HG03066 (cell line): ENCODE measurements around the gene VSIG4.
A peak's percentile ranks its signal among the peaks of the same experiment; 100 is the strongest.
"Not testable (repeated sequence)": the region's sequence is repeated elsewhere in the genome, so short reads cannot be mapped to it uniquely, and the experiment has no call there.

Experiments
- ATAC-seq: cut with Tn5 transposase; IDR thresholded peaks from one replicate; pipeline ENCODE4 v1.9.1; 2021; ENCODE audit warnings: low read depth; ENCODE audit not compliant: unreplicated experiment

VSIG4 gene

GRCh38 chrX:65987811-65988210, 52.1 kb downstream of the VSIG4 start:
- no peak for ATAC-seq

DNA sequence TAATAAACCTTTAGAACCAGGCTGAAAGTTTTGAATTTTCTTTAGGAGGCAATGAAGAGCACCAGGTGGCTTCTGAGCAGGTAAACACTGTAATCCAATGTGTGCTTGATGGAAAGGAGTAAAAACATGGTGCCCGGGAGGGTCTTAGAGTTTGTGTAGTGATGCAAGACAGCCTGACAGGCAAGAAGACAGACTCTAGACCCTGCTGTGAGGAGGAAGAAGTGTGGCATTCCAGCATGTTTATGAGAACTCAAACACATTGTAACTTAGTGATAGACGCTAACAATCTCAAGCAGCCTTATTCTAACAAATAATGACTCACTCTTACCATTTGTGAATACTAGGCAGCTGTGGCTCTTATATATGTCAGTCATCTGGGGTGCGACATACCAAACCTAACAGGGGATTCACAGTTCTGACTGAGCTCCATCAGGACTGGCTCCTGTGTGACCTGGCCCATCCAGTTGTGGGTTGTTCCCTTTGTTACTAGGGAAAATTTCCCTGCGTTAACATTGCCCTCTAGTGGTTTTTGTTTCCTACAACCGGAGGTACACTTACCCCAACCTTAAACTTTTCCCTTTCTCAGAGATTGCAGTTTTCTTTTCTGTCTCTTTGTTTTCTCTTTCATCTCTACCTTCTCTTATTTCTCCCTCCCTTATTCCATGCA, 53.8 kb downstream of the VSIG4 start:
- peak; percentile 69 for ATAC-seq

GRCh38 chrX:65985211-65985610, 54.7 kb downstream of the VSIG4 start:
- ATAC-seq: no peak

DNA sequence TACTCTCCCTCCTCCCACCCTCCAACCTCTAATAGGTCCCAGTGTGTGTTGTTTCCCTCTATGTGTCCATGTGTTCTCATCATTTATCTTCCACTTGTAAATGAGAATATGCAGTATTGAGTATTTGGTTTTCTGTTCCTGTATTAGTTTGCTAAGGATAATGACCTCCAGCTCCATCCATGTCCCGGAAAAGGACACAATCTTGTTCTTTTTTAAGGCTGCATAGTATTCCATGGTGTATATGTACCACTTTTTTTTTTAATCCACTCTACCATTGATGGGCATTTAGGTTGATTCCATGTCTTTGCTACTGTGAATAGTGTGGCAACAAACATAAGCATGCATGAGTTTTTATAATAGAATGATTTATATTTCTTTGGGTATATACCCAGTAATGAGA, 62.7 kb downstream of the VSIG4 start:
- ATAC-seq: not testable (repeated sequence)

- ATAC-seq: no peak
Observed at GRCh38 chrX:65976161-65976560, 63.7 kb downstream of the VSIG4 start.

DNA sequence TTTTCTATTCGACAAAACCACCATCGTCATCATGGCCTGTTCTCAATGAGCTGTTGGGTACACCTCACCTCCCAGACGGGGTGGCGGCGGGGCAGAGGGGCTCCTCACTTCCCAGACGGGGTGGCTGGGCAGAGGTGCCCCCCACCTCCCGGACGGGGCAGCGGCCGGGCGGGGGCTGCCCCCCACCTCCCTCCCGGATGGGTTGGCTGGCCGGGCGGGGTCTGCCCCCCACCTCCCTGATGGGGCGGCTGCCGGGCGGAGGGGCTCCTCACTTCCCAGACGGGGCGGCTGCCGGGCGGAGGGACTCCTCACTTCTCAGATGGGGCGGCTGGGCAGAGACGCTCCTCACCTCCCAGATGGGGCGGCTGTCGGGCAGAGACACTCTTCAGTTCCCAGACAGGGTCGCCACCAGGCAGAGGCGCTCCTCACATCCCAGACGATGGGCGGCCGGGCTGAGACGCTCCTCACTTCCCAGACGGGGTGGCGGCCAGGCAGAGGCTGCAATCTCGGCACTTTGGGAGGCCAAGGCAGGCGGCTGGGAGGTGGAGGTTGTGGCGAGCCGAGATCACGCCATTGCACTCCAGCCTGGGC, 64.6 kb downstream of the VSIG4 start:
- ATAC-seq: not testable (repeated sequence)
